Stimulated activated CD4-positive, alpha-beta T cell treated with anti-CD3 and anti-CD28 coated beads, Interleukin-4, amount 100 ng/mL, for 48 hours (primary cell): ENCODE data around the gene PLA2G4F.

Experiments used
- DNase-seq, 2 donors: peaks; one replicate each; pipeline ENCODE4 v3.0.0-alpha.2; 2020; ENCODE audit warnings: low read depth in 2 of 2

PLA2G4F gene

GRCh38 chr15:42131826-42132806 lies 24.3 kb downstream of the PLA2G4F start:
- no peak for DNase-seq

DNA sequence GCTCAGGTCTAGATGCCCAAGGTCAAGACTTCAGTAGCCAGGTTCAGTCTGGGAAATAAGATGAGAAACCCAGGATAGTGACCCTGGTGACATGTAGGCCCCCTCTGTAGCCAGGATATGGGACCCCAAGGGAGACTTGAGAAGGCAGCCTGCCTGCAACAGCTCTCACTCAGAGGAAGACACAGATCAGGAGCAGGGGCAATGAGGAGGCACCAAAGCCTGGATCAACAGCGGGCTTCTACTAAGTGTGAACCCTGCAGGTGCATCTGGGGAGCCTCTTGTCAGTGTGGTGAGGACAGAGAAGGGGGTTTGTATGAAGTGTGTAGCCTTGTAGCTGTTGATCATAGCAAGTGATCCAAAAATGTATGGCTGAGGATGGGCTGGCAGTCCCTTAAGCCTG lies 25.4 kb downstream of the PLA2G4F start:
- DNase-seq: no peak

GRCh38 chr15:42130246-42130986 lies 26.0 kb downstream of the PLA2G4F start:
- DNase-seq: no peak

GRCh38 chr15:42129364-42129763 lies 27.1 kb downstream of the PLA2G4F start:
- DNase-seq: no peak

- DNase-seq: no peak
Observed at GRCh38 chr15:42128476-42128875, 28.0 kb downstream of the PLA2G4F start.

- no peak for DNase-seq
Observed at GRCh38 chr15:42123546-42123945, 32.9 kb downstream of the PLA2G4F start.

DNA sequence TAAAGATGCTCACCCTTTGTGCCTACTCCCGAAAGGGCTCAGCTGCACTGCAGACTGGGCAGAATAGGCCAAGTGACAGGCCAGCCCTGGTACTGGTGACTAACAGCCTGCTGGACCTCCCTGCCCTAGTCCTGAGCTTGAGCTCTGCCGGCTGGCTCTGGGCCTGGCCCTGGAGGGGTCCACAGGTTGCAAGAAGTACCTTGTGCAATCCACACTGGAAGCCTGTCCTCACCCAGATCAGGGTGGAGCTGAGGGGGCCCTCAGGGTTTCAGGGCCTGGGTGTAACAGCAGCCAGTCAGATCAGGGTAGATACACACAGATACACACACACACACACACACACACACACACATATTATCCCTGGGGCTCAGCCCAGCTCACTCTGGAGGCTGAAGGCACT lies 34.8 kb downstream of the PLA2G4F start:
- no peak for DNase-seq

DNA sequence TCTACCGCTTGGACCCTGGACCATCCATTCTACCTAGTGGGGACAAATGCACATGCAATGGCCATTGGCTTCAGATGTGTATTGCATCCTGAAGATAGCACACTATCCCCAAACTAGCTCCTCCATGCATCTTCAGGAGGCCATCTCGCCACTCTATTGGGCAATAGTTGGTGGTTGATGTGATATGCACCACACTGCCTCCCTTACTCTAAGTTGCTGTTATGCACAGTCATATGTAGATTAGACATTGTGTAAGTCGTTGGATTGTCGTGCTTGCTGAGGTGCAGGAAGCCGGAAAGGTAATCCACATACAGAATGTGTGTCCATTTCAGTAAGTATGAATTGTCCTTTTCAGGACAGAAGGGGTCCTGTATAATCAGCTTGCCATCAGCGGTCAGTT lies 35.4 kb downstream of the PLA2G4F start:
- DNase-seq: no peak

GRCh38 chr15:42120285-42120684 lies 36.2 kb downstream of the PLA2G4F start:
- DNase-seq: no peak

GRCh38 chr15:42119446-42119760 lies 37.0 kb downstream of the PLA2G4F start:
- DNase-seq: no peak

DNA sequence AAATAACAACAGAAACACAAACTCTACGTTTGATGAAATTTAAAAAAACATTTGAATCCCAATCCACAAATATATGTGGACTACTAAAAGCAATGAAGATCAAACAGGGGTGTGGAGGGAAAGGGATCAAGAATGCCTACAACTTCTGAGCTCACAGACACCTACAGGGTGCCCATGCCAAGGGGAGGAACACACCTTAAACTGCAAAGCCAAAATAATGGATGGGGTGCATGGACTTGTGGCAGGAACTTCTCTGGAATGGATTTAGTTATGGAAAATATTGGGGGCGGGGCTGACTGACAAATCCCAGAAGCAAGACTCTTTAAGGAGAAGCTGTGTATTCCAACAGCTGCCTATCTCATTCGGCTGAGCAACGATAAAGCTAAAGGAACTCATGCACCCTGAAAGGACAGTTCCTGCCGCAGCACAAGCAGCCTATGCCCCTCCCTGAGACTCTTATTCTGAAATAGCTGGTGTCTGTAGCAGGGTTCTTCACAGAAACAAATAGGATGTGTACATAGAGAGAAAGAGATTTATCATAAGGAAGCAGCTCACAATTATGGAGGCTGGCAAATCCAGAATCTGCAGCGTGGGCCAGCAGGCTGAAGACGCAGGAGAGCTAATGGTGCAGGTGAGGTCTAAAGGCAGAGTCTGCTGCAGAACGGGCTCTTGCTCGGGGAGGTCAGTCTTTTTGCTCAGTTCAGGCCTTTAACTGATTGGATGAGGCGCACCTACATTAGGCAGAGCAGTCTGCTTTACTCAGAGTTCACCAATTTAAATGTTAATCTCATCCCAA lies 37.6 kb downstream of the PLA2G4F start:
- no peak for DNase-seq

- DNase-seq: no peak
Observed at GRCh38 chr15:42111924-42112323, 44.5 kb downstream of the PLA2G4F start.

DNA sequence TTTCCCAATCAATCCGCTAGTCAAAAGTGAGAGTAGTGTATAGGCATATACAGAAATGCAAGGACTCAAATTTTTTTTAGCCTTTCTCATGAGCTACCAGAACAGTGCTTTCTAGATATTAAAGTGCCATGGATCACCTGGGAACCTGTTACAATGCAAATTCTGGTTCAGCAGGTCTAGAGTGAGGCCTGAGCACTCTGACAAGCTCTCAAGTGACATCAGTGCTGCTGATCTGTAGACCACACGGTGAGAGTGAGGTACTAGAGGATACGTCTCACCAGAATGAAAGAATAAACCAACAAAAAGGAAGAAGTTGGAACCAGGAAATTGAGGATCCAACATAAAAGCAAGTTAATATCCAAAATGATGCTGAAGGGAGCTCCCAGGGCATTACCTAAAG lies 46.1 kb downstream of the PLA2G4F start:
- no peak for DNase-seq

GRCh38 chr15:42108806-42109205 lies 47.6 kb downstream of the PLA2G4F start:
- no peak for DNase-seq

GRCh38 chr15:42108189-42108588 lies 48.2 kb downstream of the PLA2G4F start:
- no peak for DNase-seq

DNA sequence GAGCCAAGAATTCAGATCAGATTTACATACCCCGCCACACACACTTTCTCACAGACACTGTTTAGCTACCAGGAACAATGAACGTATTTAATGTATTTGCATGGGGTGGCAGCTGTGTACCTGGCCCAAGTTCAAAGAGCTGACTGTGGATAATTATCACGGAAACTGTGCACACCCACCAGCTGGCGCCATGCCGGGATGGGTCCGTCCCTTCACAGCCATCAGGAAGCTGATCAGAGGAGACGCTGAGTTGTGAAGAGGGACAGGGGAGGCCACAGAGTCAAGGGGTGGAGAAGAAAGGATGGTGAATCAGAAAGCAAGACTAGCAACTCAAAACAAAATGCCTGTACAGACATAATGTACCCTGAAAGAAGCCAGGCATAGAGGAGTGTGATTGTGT lies 49.0 kb downstream of the PLA2G4F start:
- peak; percentile 34 to 46 for DNase-seq

GRCh38 chr15:42106288-42106687 lies 50.1 kb downstream of the PLA2G4F start:
- no peak for DNase-seq

GRCh38 chr15:42104095-42104891 lies 52.1 kb downstream of the PLA2G4F start:
- no peak for DNase-seq

GRCh38 chr15:42102646-42103235 lies 53.7 kb downstream of the PLA2G4F start:
- DNase-seq: no peak

DNA sequence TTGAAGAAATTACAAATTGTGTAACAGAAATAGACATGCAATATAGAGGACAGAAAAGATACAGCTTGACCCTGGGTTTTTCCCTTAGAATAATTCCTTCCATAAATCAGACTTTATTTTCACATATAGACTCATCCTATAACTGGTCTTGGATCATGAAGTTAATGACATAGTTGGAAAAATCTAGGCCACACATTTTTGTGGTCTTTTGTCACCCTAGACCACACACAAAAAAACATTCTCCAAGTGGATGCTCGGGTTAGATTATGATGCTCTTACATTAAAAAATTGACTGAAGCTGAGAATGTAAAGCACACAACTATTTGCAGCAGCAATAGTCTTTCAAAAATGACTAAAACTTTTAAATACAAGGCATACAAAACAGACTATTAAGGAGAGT lies 54.6 kb downstream of the PLA2G4F start:
- DNase-seq: no peak
